ENCODE results near the gene PRDM16.

GRCh38 chr1:3071565-3072390 is 2.8 kb downstream of the PRDM16 start:
- TF ChIP-seq CTCF (IDR thresholded peaks at IDR 0.05) (no peak), EZH2 (IDR thresholded peaks at IDR 0.05; ENCODE audit: borderline replicate concordance, insufficient read depth, low read depth, low read length, poor library complexity, severe bottlenecking) (no peak)
